GM18520 (cell line): Measurements from ENCODE around the gene TRIM69.

Experiments used
- ATAC-seq: cut with Tn5 transposase; IDR thresholded peaks from one replicate; pipeline ENCODE4 v1.9.1; 2021; ENCODE audit not compliant: unreplicated experiment

TRIM69 gene

DNA sequence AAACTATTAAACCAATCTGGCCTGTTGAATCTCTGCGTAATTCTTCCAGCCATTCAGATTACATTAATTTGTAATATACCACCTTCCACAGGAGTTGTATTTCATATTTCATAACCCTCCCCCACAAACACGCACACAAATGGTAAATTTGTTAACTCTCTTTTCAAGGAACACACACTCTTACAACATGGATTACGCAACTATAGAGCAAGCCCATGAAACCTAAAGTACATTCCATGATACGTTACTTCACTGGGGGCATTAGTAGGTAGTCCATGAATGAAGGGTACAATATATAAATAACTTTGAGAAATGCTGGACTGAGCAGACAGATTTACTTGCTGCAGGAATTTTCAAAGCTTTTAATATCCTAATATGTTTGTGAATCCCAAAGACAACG is 65.0 kb downstream of the TRIM69 start:
- no peak for ATAC-seq

DNA sequence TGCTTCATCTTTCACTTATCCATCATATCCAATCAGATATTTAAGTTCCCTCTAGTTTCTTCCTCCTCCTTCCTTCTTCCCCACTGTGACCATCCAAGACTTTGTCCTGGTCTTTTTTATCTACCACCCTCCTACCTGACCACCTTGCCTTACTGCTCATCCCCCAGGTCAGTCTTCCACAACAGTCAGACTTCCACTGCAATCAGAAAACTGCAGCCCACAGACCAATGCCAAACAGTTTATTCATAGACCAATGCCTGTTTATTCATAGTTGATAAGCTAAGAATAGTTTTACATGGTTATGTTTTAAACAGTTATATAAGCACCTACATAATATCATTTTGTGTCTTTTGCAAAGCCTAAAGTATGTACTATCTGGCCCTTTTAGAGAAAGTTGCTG is 65.5 kb downstream of the TRIM69 start:
- no peak for ATAC-seq

DNA sequence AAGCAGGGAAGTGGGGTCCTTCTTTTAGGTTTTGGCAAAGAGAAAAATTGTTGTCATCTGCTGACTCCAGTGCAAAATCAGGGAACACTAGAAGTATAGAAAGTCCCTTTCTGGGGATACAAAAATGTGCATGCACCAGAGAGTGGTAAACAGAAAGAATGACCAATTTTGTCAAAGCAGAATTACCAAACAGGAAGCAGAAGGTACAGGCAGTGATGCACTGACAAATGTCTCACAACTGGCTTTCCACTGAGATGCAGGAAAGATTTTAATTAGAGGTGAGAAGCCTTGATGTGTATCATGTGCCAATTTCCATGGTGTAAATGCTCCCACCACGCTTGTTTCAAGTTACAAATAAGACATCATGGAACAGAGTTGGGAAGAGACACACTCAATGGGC is 66.0 kb downstream of the TRIM69 start:
- no peak for ATAC-seq

DNA sequence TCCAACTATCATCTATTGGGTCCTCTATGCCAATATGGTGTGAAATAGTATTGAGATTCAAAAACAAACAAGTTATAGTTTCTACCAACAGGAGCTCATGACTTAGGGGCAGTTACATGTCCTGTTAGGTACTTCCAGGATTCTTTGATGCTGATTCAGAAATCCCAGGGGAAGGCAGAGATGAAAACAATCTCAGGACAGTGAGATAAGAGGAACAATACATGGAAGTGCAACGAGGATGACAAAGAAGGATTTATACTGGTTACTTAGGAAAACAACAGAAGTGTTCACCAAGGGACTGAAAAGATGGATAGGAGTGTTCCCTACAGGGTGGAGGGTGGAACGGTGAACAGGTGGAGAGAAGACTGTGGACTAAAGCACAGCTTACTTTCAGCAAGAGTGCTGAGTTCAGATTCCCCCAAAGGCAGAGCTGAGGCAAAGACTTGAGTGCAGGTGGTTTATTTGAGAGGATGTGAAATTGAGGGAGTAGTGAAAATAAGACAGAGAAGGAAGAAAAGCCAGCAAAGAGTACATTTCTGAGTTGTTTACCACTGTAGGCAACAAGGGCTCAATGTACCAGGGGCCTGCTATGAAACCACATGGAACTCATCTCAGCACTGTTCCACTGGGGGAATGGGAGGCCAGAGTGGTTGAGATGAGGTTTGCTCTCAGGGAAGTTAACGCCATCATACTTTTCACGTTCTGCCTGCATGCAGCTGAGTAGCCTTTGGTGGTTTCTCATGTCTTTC is 68.1 kb downstream of the TRIM69 start:
- ATAC-seq, result no peak

- ATAC-seq, result no peak
Measured at GRCh38 chr15:44808557-44808956, 72.2 kb downstream of the TRIM69 start.

- ATAC-seq, result no peak
Measured at GRCh38 chr15:44810237-44810636, 73.9 kb downstream of the TRIM69 start.

DNA sequence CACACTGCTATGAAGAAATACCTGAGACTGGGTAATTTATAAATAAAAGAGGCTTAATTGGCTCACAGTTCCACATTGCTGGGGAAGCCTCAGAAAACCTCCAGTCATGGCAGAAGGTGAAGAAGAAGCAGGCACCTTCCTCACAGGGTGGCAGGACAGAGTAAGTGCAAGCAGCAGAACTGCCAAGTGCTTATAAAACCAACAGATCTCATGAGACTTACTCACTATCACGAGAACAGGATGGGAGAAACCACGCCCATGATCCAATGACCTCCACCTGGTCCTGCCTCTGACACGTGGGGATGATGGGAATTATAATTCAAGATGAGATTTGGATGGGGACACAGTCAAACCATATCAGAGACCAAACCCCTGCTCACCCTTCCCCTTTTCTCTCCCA is 75.0 kb downstream of the TRIM69 start:
- no peak for ATAC-seq

GRCh38 chr15:44812029-44812517 is 75.7 kb downstream of the TRIM69 start:
- ATAC-seq, result no peak

- ATAC-seq, result peak; percentile 53
Measured at GRCh38 chr15:44813231-44813630, 76.9 kb downstream of the TRIM69 start.
